Ishikawa (cell line): ENCODE measurements around the gene TRIM27.

Experiments used
- CEBPB ChIP-seq: IDR thresholded peaks from 2 replicates; pipeline ENCODE4 v1.6.1; 2012
- CREB1 ChIP-seq: IDR thresholded peaks from 2 replicates; pipeline ENCODE4 v1.6.1; 2012; ENCODE audit warnings: low read depth
- EGR1 ChIP-seq: IDR thresholded peaks from 2 replicates; pipeline ENCODE4 v1.6.1; 2012
- EP300 ChIP-seq: IDR thresholded peaks from 2 replicates; pipeline ENCODE4 v1.6.1; 2012; ENCODE audit warnings: borderline replicate concordance
- FOXM1 ChIP-seq: IDR thresholded peaks from 2 replicates; pipeline ENCODE4 v1.6.1; 2012; ENCODE audit warnings: low read depth, borderline replicate concordance
- MAX ChIP-seq: IDR thresholded peaks from 2 replicates; pipeline ENCODE4 v1.6.1; 2012
- NFIC ChIP-seq: IDR thresholded peaks from 2 replicates; pipeline ENCODE4 v1.6.1; 2012
- RAD21 ChIP-seq: IDR thresholded peaks from 2 replicates; pipeline ENCODE4 v1.6.1; 2012; ENCODE audit warnings: low read depth
- REST ChIP-seq: IDR thresholded peaks from 2 replicates; pipeline ENCODE4 v1.6.1; 2012; ENCODE audit warnings: low read depth, mild to moderate bottlenecking
- TAF1 ChIP-seq: IDR thresholded peaks from 2 replicates; pipeline ENCODE4 v1.6.1; 2012; ENCODE audit warnings: low read depth, mild to moderate bottlenecking
- TCF12 ChIP-seq: IDR thresholded peaks from 2 replicates; pipeline ENCODE4 v1.6.1; 2012; ENCODE audit warnings: low read depth
- TEAD4 ChIP-seq: IDR thresholded peaks from 2 replicates; pipeline ENCODE4 v1.6.1; 2012
- USF1 ChIP-seq: IDR thresholded peaks from 2 replicates; pipeline ENCODE4 v1.6.1; 2012
- YY1 ChIP-seq: IDR thresholded peaks from 2 replicates; pipeline ENCODE4 v1.6.1; 2012; ENCODE audit warnings: low read depth
- ZBTB7A ChIP-seq: IDR thresholded peaks from 2 replicates; pipeline ENCODE4 v1.6.1; 2012; ENCODE audit warnings: low read depth

Gene TRIM27

GRCh38 chr6:28898710-28898965, 25.1 kb downstream of the TRIM27 start:
- TF ChIP-seq YY1 (no peak), TAF1 (no peak), ZBTB7A (no peak), TCF12 (no peak), MAX (no peak), USF1 (no peak), FOXM1 (no peak), CREB1 (no peak)

GRCh38 chr6:28897369-28897745, 26.4 kb downstream of the TRIM27 start:
- TF ChIP-seq YY1 (no peak), CEBPB (no peak), FOXM1 (no peak), TEAD4 (no peak), NFIC (no peak), RAD21 (no peak), ZBTB7A (no peak), MAX (no peak), CREB1 (no peak), TCF12 (no peak), REST (no peak), EP300 (no peak), USF1 (no peak), EGR1 (no peak), TAF1 (no peak)

GRCh38 chr6:28896505-28897368, 27.0 kb downstream of the TRIM27 start:
- TF ChIP-seq TEAD4 (no peak), RAD21 (no peak), YY1 (peak; percentile 53; the same call in 1 of the 2 replicates), EGR1 (no peak), REST (no peak), FOXM1 (no peak), MAX (no peak), ZBTB7A (peak; percentile 79; the same call in 1 of the 2 replicates), TCF12 (0 out of 2 replicates have a peak, but pooled peaks have one; percentile 14), CEBPB (no peak), NFIC (no peak), EP300 (no peak), USF1 (no peak), TAF1 (no peak)

- TF ChIP-seq MAX (peak; percentile 54; the same call in 1 of the 2 replicates), FOXM1 (no peak), TAF1 (peak; percentile 51), YY1 (no peak), TEAD4 (no peak), CEBPB (no peak), ZBTB7A (no peak), CREB1 (no peak), TCF12 (no peak), USF1 (no peak), REST (no peak), NFIC (no peak), RAD21 (no peak)
These were observed 28.5 kb downstream of the TRIM27 start for GRCh38 chr6:28895131-28895812.
